Activated T-helper 2 cell treated with anti-CD3 and anti-CD28 coated beads, Interferon-gamma antibody, Interleukin-2, Interleukin-4, amounts not matched to agents 10 μg/mL and 5 μg/mL and 100 μg/mL, durations not matched to agents 14 hours and 24 hours and 36 hours (primary cell): Measurements from ENCODE around the gene DGCR6. TPM values are rescaled to one million over a fixed set of nuclear protein-coding genes. Genes with fewer than 3 reads are reported as not detected.
"Not testable (repeated sequence)": the region's sequence is repeated elsewhere in the genome, so short reads cannot be mapped to it uniquely, and the experiment has no call there.

Experiments
- DNase-seq: peaks from one replicate; pipeline ENCODE4 v3.0.0; 2021; ENCODE audit warnings: low spot score
- H3K27ac Mint-ChIP-seq: one replicate; pipeline ENCODE4 v1.8.0; 2021; ENCODE audit warnings: mixed read lengths
- H3K27me3 Mint-ChIP-seq: one replicate; pipeline ENCODE4 v1.8.0; 2021; ENCODE audit warnings: low read depth, mixed read lengths
- H3K36me3 Mint-ChIP-seq: one replicate; pipeline ENCODE4 v1.8.0; 2021; ENCODE audit warnings: low read depth, mixed read lengths
- H3K4me1 Mint-ChIP-seq: one replicate; pipeline ENCODE4 v1.8.0; 2021; ENCODE audit warnings: low read depth, mixed read lengths
- H3K4me3 Mint-ChIP-seq: one replicate; pipeline ENCODE4 v1.8.0; 2021; ENCODE audit warnings: low read depth, mild to moderate bottlenecking, moderate library complexity, mixed read lengths
- H3K9me3 Mint-ChIP-seq: one replicate; pipeline ENCODE4 v1.8.0; 2021; ENCODE audit warnings: mixed read lengths
- intact Hi-C: fragments of 100-400 bp; cut with micrococcal nuclease; formaldehyde crosslinking; loops from one replicate; pipeline ENCODE4 v1.15.1; 2023
- total RNA-seq: library from RNA; stranded (reverse); gene quantifications from 2 replicates; pipeline ENCODE4 v1.2.3, GENCODE V29; 2022

The DGCR6 gene
- total RNA-seq, 1 donor from 2014 or later: 0.87 TPM

DNA sequence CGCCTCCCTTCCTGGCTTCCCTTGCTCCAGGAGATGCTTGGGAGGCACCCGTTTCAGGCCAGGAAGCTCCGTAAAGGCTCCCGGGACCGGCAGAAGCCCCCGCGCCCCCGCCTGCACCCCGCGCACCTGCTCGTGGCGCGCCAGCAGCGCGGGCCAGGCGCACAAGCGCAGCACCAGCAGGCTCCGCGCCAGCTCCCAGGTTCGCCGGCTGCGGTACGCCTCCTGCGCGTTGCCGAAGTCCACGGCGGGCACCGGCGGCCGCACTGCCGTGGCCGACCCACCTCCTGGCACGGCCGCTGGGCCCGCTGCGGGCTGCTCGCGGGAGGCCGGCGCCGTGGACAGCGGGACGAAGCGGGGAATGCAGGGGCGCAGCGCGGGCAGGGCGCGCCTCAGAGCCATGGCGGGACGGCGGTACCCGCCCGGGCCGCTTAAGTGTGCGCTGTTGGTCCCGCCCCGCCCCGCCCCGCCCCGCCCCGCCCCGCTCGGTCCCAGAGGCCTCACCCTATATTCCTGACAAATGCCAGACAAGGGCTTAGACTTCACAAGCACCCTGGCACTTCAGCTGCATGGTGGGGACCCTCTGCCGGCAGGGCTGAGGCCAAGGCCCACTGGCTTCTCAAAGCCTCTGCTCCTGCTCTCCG is 29.9 kb downstream of the DGCR6 start, which contains the start of gene PRODH:
Gene PRODH, minus strand, starts transcription at position 405 of the 641 bp plus-strand sequence. Its CDS starts 6 bp downstream, at position 399.
- no peaks in the 10 kb centered on the region for H3K27me3 Mint-ChIP-seq
- no peaks in the 10 kb centered on the region for H3K4me1 Mint-ChIP-seq
- no peaks in the 10 kb centered on the region for H3K9me3 Mint-ChIP-seq
- no peak for DNase-seq
- no peak within 1 kb of the TSS for H3K27ac Mint-ChIP-seq
- H3K4me3 Mint-ChIP-seq: no peak within 1 kb of the TSS
- intact Hi-C loops: no loop called here
- no peaks in the 10 kb centered on the region for H3K36me3 Mint-ChIP-seq

DNA sequence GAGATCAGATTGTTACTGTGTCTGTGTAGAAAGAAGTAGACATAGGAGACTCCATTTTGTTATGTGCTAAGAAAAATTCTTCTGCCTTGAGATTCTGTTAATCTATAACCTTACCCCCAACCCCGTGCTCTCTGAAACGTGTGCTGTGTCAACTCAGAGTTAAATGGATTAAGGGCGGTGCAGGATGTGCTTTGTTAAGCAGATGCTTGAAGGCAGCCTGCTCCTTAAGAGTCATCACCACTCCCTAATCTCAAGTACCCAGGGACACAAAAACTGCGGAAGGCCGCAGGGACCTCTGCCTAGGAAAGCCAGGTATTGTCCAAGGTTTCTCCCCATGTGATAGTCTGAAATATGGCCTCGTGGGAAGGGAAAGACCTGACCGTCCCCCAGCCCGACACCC is 32.6 kb downstream of the DGCR6 start:
- H3K36me3 Mint-ChIP-seq, H3K27ac Mint-ChIP-seq, DNase-seq, H3K27me3 Mint-ChIP-seq, H3K9me3 Mint-ChIP-seq, intact Hi-C loops, H3K4me3 Mint-ChIP-seq, H3K4me1 Mint-ChIP-seq: not testable (repeated sequence)

DNA sequence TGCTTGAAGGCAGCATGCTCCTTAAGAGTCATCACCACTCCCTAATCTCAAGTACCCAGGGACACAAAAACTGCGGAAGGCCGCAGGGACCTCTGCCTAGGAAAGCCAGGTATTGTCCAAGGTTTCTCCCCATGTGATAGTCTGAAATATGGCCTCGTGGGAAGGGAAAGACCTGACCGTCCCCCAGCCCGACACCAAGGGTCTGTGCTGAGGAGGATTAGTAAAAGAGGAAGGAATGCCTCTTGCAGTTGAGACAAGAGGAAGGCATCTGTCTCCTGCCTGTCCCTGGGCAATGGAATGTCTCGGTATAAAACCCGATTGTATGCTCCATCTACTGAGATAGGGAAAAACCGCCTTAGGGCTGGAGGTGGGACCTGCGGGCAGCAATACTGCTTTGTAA is 41.0 kb downstream of the DGCR6 start:
- H3K4me3 Mint-ChIP-seq, intact Hi-C loops, H3K27ac Mint-ChIP-seq, DNase-seq, H3K36me3 Mint-ChIP-seq, H3K4me1 Mint-ChIP-seq, H3K9me3 Mint-ChIP-seq: not testable (repeated sequence)
- H3K27me3 Mint-ChIP-seq: peaks cover 15% of the 10 kb centered on the region

DNA sequence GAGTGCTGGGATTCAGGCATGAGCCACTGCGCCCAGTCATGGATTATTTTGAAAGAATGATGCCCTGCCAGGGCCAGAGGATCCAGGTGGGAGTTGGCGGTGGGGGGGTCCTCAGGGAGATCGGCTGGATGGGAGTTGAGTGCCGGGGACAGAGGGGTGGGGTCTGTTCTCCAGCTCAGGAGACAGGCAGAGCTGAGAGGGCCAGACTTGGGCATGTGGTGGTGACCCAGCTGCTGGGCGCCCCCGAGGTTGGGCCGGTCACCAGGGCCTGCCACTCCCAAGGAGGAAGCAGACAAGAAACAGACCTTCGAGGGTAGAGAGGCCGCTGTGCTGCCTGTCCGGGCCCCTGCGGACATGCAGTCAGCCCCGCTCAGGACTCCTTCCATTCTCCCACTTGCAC is 41.8 kb downstream of the DGCR6 start:
- H3K27me3 Mint-ChIP-seq: peaks cover 15% of the 10 kb centered on the region
- no peak overlapping the region for H3K27ac Mint-ChIP-seq
- H3K36me3 Mint-ChIP-seq: no peaks in the 10 kb centered on the region
- intact Hi-C loops: no loop called here
- no peaks in the 10 kb centered on the region for H3K4me1 Mint-ChIP-seq
- no peak for DNase-seq
- H3K4me3 Mint-ChIP-seq: no peak overlapping the region
- no peaks in the 10 kb centered on the region for H3K9me3 Mint-ChIP-seq

DNA sequence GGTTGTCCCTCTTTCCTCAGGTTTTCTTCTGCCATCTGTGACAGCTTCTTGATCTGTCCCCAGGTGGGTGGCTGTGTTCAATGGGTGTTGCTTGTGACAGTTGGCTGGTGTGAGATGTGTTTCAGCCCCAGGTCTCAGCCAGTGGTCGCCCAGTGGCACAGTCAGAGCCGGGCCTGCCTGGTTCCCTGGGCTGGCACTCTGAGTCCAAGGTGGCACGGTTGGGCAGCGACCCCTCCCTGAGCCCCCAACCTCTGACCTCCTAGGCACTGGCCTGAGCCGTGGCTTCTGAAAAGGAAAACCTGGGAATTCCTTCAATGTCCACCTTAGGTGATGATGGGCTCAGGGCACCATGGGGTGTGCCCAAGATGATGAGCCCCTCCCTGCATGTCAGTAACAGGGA is 44.0 kb downstream of the DGCR6 start:
- intact Hi-C loops: no loop called here
- Mint-ChIP-seq H3K9me3 (no peaks in the 10 kb centered on the region), H3K4me1 (no peaks in the 10 kb centered on the region), H3K36me3 (no peaks in the 10 kb centered on the region), H3K4me3 (no peak overlapping the region), H3K27me3 (peaks cover 15% of the 10 kb centered on the region), H3K27ac (no peak overlapping the region)
- DNase-seq: no peak

DNA sequence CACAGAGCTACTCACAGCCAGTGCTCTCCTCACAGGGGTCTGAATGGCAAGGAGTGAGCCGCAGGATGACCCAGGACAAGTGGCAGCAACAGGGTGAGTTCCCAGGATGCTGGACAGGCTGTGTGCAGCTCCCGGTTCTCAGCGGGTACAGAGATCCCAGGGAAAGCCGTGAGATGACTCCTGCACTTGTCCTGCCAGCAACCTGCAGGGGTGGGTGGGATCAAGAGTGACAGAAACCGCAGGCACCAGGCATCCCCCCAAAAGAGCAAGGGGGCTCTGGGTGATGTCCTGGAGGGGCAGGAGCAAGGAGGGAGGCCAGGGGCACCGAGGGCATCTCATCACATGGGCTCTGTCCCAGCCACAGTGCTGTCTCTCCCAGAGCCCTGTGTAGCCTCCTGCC is 45.9 kb downstream of the DGCR6 start:
- Mint-ChIP-seq H3K9me3 (no peaks in the 10 kb centered on the region), H3K27ac (no peak overlapping the region), H3K36me3 (no peaks in the 10 kb centered on the region), H3K4me3 (no peak overlapping the region), H3K27me3 (peaks cover 15% of the 10 kb centered on the region), H3K4me1 (no peaks in the 10 kb centered on the region)
- no peak for DNase-seq
- intact Hi-C loops: no loop called here

DNA sequence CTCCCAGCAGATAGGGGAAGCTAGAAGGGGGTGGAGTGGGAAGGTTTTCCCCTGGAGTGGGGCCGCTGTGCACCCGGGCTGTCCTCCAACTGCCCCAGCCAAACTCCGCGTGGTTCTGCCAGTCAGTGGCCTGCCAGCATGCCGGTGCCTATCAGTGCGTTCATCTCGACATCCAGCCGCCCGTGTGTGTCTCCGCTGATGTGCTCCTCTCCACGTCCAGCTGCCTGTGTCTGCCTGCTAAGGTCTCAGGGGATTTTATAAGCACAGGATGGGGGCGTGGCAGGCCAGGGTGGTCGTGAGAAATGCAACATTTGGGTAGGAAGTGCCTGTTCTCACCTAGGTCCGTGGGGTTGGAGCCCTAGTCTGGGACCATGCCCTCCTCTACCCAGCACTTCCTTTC is 47.0 kb downstream of the DGCR6 start:
- H3K4me1 Mint-ChIP-seq, H3K9me3 Mint-ChIP-seq, H3K27ac Mint-ChIP-seq, DNase-seq, H3K4me3 Mint-ChIP-seq, H3K36me3 Mint-ChIP-seq, intact Hi-C loops: not testable (repeated sequence)
- peaks cover 11% of the 10 kb centered on the region for H3K27me3 Mint-ChIP-seq

DNA sequence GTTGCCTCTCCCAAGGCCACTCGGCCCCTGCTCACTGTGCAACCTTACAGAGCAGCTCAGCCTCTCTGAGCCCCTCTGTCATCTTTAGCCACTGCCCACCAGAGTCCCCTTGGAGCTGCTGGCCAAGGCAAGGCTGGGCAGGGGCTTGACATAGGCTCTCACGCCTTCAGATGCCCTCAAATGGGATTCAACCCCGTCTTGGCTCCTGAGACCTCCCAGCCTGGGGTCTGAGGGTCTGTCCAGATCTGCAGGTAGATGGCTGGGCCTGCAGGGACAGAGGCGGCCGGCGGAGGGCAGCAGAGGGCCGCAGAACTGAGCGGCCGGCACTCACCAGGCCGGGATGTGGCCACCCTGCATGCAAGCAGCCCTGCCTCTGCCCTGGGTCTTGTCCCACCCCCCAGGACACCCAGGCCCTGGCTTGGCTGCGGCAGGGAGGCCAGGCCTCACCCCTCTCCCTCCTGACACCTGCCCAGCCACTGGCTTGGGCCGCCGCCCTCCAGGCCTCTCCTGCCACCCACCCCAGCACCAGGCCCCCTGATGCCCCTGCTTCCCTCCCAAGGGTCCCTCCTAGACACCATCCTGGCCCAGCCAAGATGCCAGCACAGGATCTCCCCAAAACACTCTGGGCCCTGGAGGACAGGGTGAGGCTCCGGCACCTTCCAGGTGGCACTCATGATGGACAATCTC is 48.3 kb downstream of the DGCR6 start:
- intact Hi-C loops, H3K9me3 Mint-ChIP-seq, H3K4me3 Mint-ChIP-seq, H3K36me3 Mint-ChIP-seq, H3K4me1 Mint-ChIP-seq, H3K27me3 Mint-ChIP-seq, H3K27ac Mint-ChIP-seq: not testable (repeated sequence)
- peak; percentile 45 for DNase-seq

DNA sequence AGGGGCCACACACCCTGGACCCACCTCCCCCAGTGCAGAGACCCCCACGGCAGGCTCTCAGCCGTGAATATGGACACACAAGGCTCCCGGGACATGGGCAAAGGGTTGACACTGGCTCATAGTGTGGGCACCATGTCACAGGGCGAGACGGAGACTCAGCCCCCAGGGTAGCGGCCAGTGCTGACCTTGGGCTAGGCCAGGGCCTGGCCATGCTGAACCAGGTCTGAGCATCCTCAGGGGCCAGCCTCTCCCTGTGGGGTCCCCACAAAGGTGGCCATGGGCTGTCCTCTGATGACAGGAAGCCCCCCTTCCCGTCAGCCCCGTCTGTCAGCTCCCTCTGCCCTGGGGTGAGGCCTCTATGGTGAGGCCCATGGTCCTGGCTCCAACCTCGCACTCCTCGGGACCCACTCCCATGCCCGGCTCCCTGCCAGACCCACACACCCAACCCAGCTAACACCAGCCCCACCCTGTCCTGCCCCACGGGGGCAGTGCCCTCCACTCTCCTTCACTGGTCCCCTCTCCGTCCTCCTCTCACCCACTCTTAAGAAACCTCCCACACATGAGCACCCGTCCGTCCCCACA is 49.0 kb downstream of the DGCR6 start:
- Mint-ChIP-seq H3K27me3 (no peaks in the 10 kb centered on the region), H3K4me1 (no peaks in the 10 kb centered on the region), H3K9me3 (no peaks in the 10 kb centered on the region), H3K4me3 (no peak overlapping the region), H3K36me3 (no peaks in the 10 kb centered on the region), H3K27ac (no peak overlapping the region)
- intact Hi-C loops: no loop called here
- no peak for DNase-seq

DNA sequence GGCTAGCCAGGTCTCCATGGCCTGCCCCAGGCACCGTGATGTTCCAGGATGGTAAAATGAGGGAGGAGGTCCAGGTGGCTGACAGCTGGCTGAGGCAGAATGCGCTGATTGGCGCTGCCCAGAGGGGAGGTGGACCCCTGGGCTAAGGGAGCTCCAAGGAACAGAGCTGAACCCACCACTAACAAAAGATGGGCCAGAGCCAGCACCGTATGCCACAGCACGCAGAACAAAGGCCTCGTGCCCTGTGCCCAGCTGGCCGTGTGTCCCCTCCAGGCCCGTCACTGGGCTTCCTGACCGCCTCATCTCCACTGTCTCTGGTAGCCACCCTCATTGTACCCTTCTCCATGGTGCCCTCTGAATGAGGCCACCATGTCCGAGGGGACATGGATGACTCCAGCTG is 49.6 kb downstream of the DGCR6 start:
- H3K36me3 Mint-ChIP-seq: no peaks in the 10 kb centered on the region
- no peak overlapping the region for H3K4me3 Mint-ChIP-seq
- H3K4me1 Mint-ChIP-seq: no peaks in the 10 kb centered on the region
- no peaks in the 10 kb centered on the region for H3K27me3 Mint-ChIP-seq
- intact Hi-C loops: no loop called here
- no peak overlapping the region for H3K27ac Mint-ChIP-seq
- no peaks in the 10 kb centered on the region for H3K9me3 Mint-ChIP-seq
- no peak for DNase-seq

DNA sequence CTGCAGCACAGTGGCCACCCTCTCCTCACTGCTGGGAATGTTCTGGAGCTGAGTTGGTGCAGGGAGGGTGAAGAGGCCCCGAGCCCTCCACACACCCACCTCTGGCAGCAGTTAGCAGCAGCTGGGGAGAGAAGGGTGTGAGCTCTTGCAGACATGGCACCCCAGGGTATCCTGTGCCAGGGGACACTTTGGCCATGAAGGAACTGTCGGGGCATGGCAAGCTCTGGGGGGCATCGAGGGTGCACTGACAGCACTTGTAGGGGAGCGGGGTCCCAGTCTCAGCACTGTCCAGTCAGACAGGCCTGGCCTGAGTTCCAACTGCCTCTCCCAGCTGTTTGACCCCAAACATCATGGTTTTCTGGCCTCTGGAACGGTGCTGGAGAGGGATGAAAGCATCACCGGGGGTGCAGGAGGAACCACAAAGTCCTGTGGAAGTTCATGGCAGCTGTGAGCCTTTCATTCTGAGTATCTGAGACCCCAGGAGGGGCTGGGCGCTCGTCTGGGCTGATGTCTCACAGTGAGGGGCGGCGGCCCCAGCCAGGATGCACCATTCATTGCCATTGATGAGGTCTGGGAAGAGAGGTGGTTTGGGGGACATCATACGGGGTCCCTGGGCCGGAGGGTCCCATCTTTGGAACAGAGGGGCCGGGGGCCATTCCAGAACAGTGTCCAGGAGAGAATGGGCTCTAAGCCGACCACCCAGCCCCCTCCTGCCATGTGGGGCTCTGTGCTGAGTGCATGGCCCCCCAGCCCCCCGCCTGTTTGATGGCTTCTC is 50.2 kb downstream of the DGCR6 start:
- H3K36me3 Mint-ChIP-seq, H3K9me3 Mint-ChIP-seq, DNase-seq, H3K27ac Mint-ChIP-seq, H3K4me3 Mint-ChIP-seq, H3K27me3 Mint-ChIP-seq, intact Hi-C loops, H3K4me1 Mint-ChIP-seq: not testable (repeated sequence)

DNA sequence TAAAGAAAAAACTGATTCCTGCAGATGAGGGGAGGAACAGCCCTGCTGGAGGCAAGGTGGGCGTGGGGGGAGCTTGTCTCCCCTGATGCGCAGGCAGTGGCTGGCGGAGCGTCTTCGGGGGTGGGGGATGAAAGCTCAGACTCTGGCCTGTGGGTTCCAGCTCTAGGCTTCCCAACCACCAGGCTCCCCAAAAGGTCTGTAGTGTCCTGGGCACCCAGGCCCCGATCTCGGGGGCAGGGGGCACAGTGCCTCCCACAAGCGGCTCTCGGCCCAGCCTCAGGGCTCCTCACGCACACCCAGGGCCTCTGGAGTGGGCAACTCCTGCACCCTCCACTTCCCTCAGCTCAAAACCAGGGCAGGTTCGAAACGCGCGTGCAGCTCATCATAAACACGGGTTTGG is 50.8 kb downstream of the DGCR6 start:
- H3K27ac Mint-ChIP-seq, H3K4me3 Mint-ChIP-seq, H3K27me3 Mint-ChIP-seq, H3K4me1 Mint-ChIP-seq, DNase-seq, H3K36me3 Mint-ChIP-seq, H3K9me3 Mint-ChIP-seq, intact Hi-C loops: not testable (repeated sequence)
